K562 (cell line): ENCODE data around the gene EPN2. TPM values are rescaled to one million over a fixed set of nuclear protein-coding genes. Genes with fewer than 3 reads are reported as not detected.

Experiments used
- ATAC-seq: fragments of 200-7000 bp; cut with Tn5 transposase; 3 replicates; pipeline ENCODE4 v1.9.1; 2020; ENCODE audit warnings: moderate library complexity
- BruUV-seq: library from RNA; stranded (reverse); fragments of 400-500 nt; replicated peaks from 2 replicates; lab custom pipeline; 2021; lab: Mats Ljungman, UMichigan
- CTCF ChIA-PET: fragments of 300-600 bp; formaldehyde crosslinking; extraction: SDS; loops from one replicate; lab custom pipeline; 2021; ENCODE audit warnings: low intra/inter-chr PET ratio; lab: Yijun Ruan, JAX
- POLR2A ChIA-PET: fragments of 300-600, 350-650 bp; sonication (Branson Sonifier 250); formaldehyde crosslinking; extraction: SDS; loops from one replicate; lab custom pipeline; 2021; ENCODE audit warnings: antibody characterized with exemption, inconsistent platforms; lab: Yijun Ruan, JAX
- DNase-seq, 4 experiments: peaks; one replicate each; pipeline versions ENCODE4 v3.0.0 to v3.0.0-alpha.2; 2011 to 2018; ENCODE audit warnings: low spot score in 3 of 4, mixed read lengths in 3 of 4; ENCODE audit errors: extremely low read depth in 1 of 4
- FAIRE-seq: peaks from 2 replicates; lab custom pipeline; 2011; peaks lifted over from hg19 to GRCh38; lab: Jason Lieb, UNC
- H2AFZ ChIP-seq: 2 replicates; pipeline ENCODE4 v1.6.0; 2011; ENCODE audit warnings: low read depth, low read length, control low read depth, inconsistent platforms
- H3K27ac ChIP-seq: fragments of 200-600 bp; 3 replicates; pipeline ENCODE4 v1.8.0; 2011; ENCODE audit warnings: low read depth, mild to moderate bottlenecking, control low read depth, inconsistent platforms, low read length, moderate library complexity, mixed read lengths; ENCODE audit errors: extremely low read depth
- H3K27me3 ChIP-seq, 2 experiments: fragments of 300-600 bp in 1 of 2; 2 replicates in 1 of 2; 3 replicates in 1 of 2; pipeline versions ENCODE4 v1.6.0 to v1.8.0; 2011; ENCODE audit warnings: inconsistent platforms in 2 of 2, low read length in 2 of 2, mild to moderate bottlenecking in 1 of 2, mixed read lengths in 1 of 2, moderate library complexity in 1 of 2; ENCODE audit not compliant: control insufficient read depth in 2 of 2, insufficient read depth in 2 of 2
- H3K36me3 ChIP-seq: fragments of 300-600 bp; 3 replicates; pipeline ENCODE4 v1.8.0; 2011; ENCODE audit warnings: mild to moderate bottlenecking, low read length, inconsistent platforms; ENCODE audit not compliant: control insufficient read depth, insufficient read depth
- H3K4me1 ChIP-seq, 2 experiments: fragments of 200-600 bp in 1 of 2; replicated peaks in 1 of 2; 2 replicates in 1 of 2; 3 replicates in 1 of 2; pipeline versions ENCODE4 v1.5.1 to v1.8.0; 2011; ENCODE audit warnings: inconsistent platforms in 2 of 2, low read length in 2 of 2, mild to moderate bottlenecking in 1 of 2, mixed read lengths in 1 of 2, moderate library complexity in 1 of 2; ENCODE audit not compliant: control insufficient read depth in 2 of 2, insufficient read depth in 2 of 2
- H3K4me2 ChIP-seq: 2 replicates; pipeline ENCODE4 v1.6.1; 2011; ENCODE audit warnings: low read length, control low read depth, inconsistent platforms, mixed read lengths; ENCODE audit not compliant: insufficient read depth
- H3K4me3 ChIP-seq: fragments of 200-600 bp; sonication (generic), shearing (Covaris generic); 2 replicates; pipeline ENCODE4 v1.5.1; 2016; ENCODE audit warnings: control low read depth, inconsistent platforms
- H3K79me2 ChIP-seq: fragments of 200-600 bp; 3 replicates; pipeline ENCODE4 v1.8.0; 2011; ENCODE audit warnings: low read length, inconsistent platforms; ENCODE audit not compliant: control insufficient read depth, insufficient read depth
- H3K9ac ChIP-seq, 2 experiments: 2 replicates each; pipeline versions ENCODE4 v1.6.0 to v1.6.1; 2011; ENCODE audit warnings: low read depth in 2 of 2, low read length in 2 of 2, control low read depth in 1 of 2, inconsistent platforms in 1 of 2, mild to moderate bottlenecking in 1 of 2, mixed read lengths in 1 of 2; ENCODE audit not compliant: insufficient read depth in 1 of 2
- H3K9me1 ChIP-seq: one replicate; pipeline ENCODE4 v1.6.0; 2011; ENCODE audit warnings: inconsistent platforms, mild to moderate bottlenecking, low read length, moderate library complexity; ENCODE audit not compliant: control insufficient read depth, insufficient read depth
- H3K9me3 ChIP-seq: replicated peaks from 2 replicates; pipeline ENCODE4 v1.5.1; 2011; ENCODE audit warnings: low read depth, low read length, inconsistent platforms; ENCODE audit not compliant: control insufficient read depth, insufficient read depth
- H4K20me1 ChIP-seq: replicated peaks from 2 replicates; pipeline ENCODE4 v1.6.1; 2011; ENCODE audit warnings: low read length, inconsistent platforms, mixed read lengths; ENCODE audit not compliant: control insufficient read depth, insufficient read depth
- CGGBP1 ChIP-seq: fragments of 250-450 bp; sonication (Bioruptor Pico); IDR thresholded peaks from 2 replicates; pipeline ENCODE4 v1.9.0; 2021; ENCODE audit warnings: mild to moderate bottlenecking
- CREB5 ChIP-seq: fragments of 250-450 bp; sonication (Bioruptor Pico); IDR thresholded peaks from 2 replicates; pipeline ENCODE4 v1.5.0; 2020; ENCODE audit warnings: mild to moderate bottlenecking
- CREBBP ChIP-seq: IDR thresholded peaks from one replicate; pipeline ENCODE4 v1.6.1; 2012; ENCODE audit warnings: low read depth, mild to moderate bottlenecking, control low read depth, inconsistent platforms, low read length
- E2F3 ChIP-seq: fragments of 250-450 bp; sonication (Bioruptor Pico); IDR thresholded peaks from 2 replicates; pipeline ENCODE4 v1.4.0; 2020; ENCODE audit warnings: mild to moderate bottlenecking
- MTA3 ChIP-seq: fragments of 450-650 bp; formaldehyde crosslinking; IDR thresholded peaks from 2 replicates; pipeline ENCODE4 v1.6.1; 2017; ENCODE audit warnings: mild to moderate bottlenecking, borderline replicate concordance
- NCOA2 ChIP-seq, 2 experiments: fragments of 450-650 bp; IDR thresholded peaks; 2 replicates each; pipeline ENCODE4 v1.6.1; 2018; ENCODE audit warnings: mild to moderate bottlenecking in 2 of 2, moderate library complexity in 1 of 2; ENCODE audit not compliant: partially characterized antibody in 2 of 2
- NEUROD1 ChIP-seq: fragments of 150-350 bp; IDR thresholded peaks from 2 replicates; pipeline ENCODE4 v1.6.1; 2014; ENCODE audit warnings: borderline replicate concordance, low read length, low read depth; ENCODE audit not compliant: partially characterized antibody
- U2AF1 ChIP-seq: fragments of 200-400 bp; formaldehyde crosslinking; optimal IDR thresholded peaks from 2 replicates; pipeline ENCODE3; 2017; ENCODE audit warnings: mild to moderate bottlenecking, low read depth, low read length, moderate library complexity
- ZKSCAN8 ChIP-seq: fragments of 200-800 bp; sonication (Bioruptor generic); IDR thresholded peaks from 2 replicates; pipeline ENCODE4 v1.6.1; 2016; ENCODE audit warnings: missing genetic modification characterization, missing compliant biosample characterization
- ZNF274 ChIP-seq: IDR thresholded peaks from 2 replicates; pipeline ENCODE4 v1.6.1; 2011; ENCODE audit warnings: low read depth, mild to moderate bottlenecking, low read length, moderate library complexity, borderline replicate concordance
- ZNF639 ChIP-seq, 2 experiments: fragments of 200-800 bp in 1 of 2; sonication (Bioruptor generic) in 1 of 2; sonication (generic) in 1 of 2; formaldehyde crosslinking in 1 of 2; IDR thresholded peaks in 1 of 2; conservative IDR thresholded peaks in 1 of 2; 2 replicates each; pipeline versions ENCODE4 v1.5.0 to v1.6.1; 2016 to 2020; ENCODE audit warnings: missing compliant biosample characterization in 1 of 2, missing genetic modification characterization in 1 of 2, missing genetic modification reagents in 1 of 2
- ZNF644 ChIP-seq: fragments of 200-800 bp; sonication (Bioruptor generic); IDR thresholded peaks from 2 replicates; pipeline ENCODE4 v1.6.1; 2016; ENCODE audit warnings: low read depth, missing genetic modification characterization, missing compliant biosample characterization
- ZNF780A ChIP-seq: fragments of 250-450 bp; sonication (Bioruptor Pico); IDR thresholded peaks from 2 replicates; pipeline ENCODE4 v1.5.0; 2021; ENCODE audit warnings: mild to moderate bottlenecking
- WGBS: fragments of 100-300 bp; shearing (Covaris generic); methylation state at CpG from one replicate; pipeline ENCODE4 v1.1.6; 2016; ENCODE audit warnings: low coverage, mixed read lengths; ENCODE audit not compliant: insufficient coverage; ENCODE audit errors: missing lambda C conversion rate; 5-methylcytosine and 5-hydroxymethylcytosine counted together
- in situ Hi-C: fragments of 300-500 bp; cut with MboI; formaldehyde crosslinking; loops from 4 replicates; pipeline ENCODE4 v1.15.0; 2018; ENCODE audit warnings: inconsistent platforms, mixed read lengths
- intact Hi-C: fragments of 100-400 bp; cut with micrococcal nuclease; formaldehyde crosslinking; loops from 2 replicates; pipeline ENCODE4 v1.14.2; 2022
- polyA plus RNA-seq, 8 experiments: library from polyadenylated mRNA; depleted of rRNA in 4 of 8; stranded (reverse) in 5 of 8; unstranded in 3 of 8; fragments of >200 nt; fragmentation: Nextera tagmentation in 2 of 8; fragmentation: Illumina TruSeq in 1 of 8; extraction: Ambion mirVana in 2 of 8; extraction: Trizol in 1 of 8; gene quantifications; 2 replicates each; pipeline versions ENCODE4 v1.2.1 to v1.2.3, GENCODE V29; 2011 to 2014; ENCODE audit warnings: inconsistent platforms in 1 of 8, missing spikeins in 1 of 8
- total RNA-seq, 7 experiments: library from RNA; depleted of rRNA in 6 of 7; stranded (reverse); fragments of >200 nt in 6 of 7; fragmentation: Illumina TruSeq in 2 of 7; extraction: Trizol in 2 of 7; gene quantifications; 2 replicates each; pipeline versions ENCODE4 v1.2.1 to v1.2.3, GENCODE V29; 2011 to 2021; ENCODE audit warnings: low replicate concordance in 1 of 7
- TF ChIP-seq, protein P1 (sequence below): fragments of 250-450 bp; sonication (Bioruptor Pico); IDR thresholded peaks from 2 replicates; pipeline ENCODE4 v1.4.0; 2020; ENCODE audit warnings: borderline replicate concordance

Gene EPN2
- total and polyA plus RNA-seq, 9 of the 15 experiments (the other 6 are each of a cell fraction or from before 2014, with no cell fraction given): 1.0 to 12.9 (median 8.9) TPM

- no peak for TF ChIP-seq ZNF639 (CRISPR knock-in tag; conservative IDR thresholded peaks at IDR 0.05 in 1 of 2, IDR thresholded peaks at IDR 0.05 in 1 of 2)
Measured at GRCh38 chr17:19305256-19305655, 68.1 kb downstream of the EPN2 start (continued).

GRCh38 chr17:19305761-19306159 lies 68.6 kb downstream of the EPN2 start:
- peaks cover 7% of the 10 kb centered on the region; the same call in 1 of the 3 replicates for H3K79me2 ChIP-seq
- TF ChIP-seq E2F3 (CRISPR knock-in tag): no peak
- no peak for TF ChIP-seq NEUROD1
- TF ChIP-seq ZKSCAN8 (CRISPR knock-in tag): no peak
- no peak for TF ChIP-seq CGGBP1 (CRISPR knock-in tag)
- TF ChIP-seq MTA3: no peak
- no peak for TF ChIP-seq CREB5
- TF ChIP-seq ZNF274: no peak
- TF ChIP-seq CREBBP: no peak
- TF ChIP-seq, protein P1, sequence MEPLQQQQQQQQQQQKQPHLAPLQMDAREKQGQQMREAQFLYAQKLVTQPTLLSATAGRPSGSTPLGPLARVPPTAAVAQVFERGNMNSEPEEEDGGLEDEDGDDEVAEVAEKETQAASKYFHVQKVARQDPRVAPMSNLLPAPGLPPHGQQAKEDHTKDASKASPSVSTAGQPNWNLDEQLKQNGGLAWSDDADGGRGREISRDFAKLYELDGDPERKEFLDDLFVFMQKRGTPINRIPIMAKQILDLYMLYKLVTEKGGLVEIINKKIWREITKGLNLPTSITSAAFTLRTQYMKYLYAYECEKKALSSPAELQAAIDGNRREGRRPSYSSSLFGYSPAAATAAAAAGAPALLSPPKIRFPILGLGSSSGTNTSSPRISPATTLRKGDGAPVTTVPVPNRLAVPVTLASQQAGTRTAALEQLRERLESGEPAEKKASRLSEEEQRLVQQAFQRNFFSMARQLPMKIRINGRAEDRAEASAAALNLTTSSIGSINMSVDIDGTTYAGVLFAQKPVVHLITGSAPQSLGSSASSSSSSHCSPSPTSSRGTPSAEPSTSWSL (CRISPR knock-in tag): no peak
- no peak for TF ChIP-seq ZNF780A
- no peak for TF ChIP-seq U2AF1
- no peak for TF ChIP-seq ZNF644 (tag)
- TF ChIP-seq NCOA2 (IDR thresholded peaks at IDR 0.05; ENCODE audit: partially characterized antibody in 2 of 2): no peak

More at GRCh38 chr17:19305761-19306159, 68.6 kb downstream of the EPN2 start:
- Histone ChIP-seq H3K9ac (peak overlapping the region; percentile 20 to 78; a peak in 1 of 4 replicates), H2AFZ (no peak overlapping the region), H3K4me1 (peaks cover 26 to 34% of the 10 kb centered on the region in 2 experiments), H3K9me1 (peaks cover 7% of the 10 kb centered on the region), H3K27me3 (no peaks in the 10 kb centered on the region), H3K4me2 (0 out of 2 replicates have a peak overlapping the region, but pooled peaks have one; percentile 25), H3K4me3 (no peak overlapping the region), H3K9me3 (no peaks in the 10 kb centered on the region), H4K20me1 (no peaks in the 10 kb centered on the region), H3K36me3 (peaks cover 3% of the 10 kb centered on the region; the same call in 1 of the 3 replicates), H3K27ac (peak overlapping the region; percentile 85; the same call in 2 of the 3 replicates)
- in situ Hi-C loops: no loop called here
- POLR2A ChIA-PET: interaction anchor here (2.7 kb wide), 1 partner anchor 15 kb away, joined by 9 read pairs; no protein-coding TSS in a partner anchor
- FAIRE-seq (peak; percentile 60), ATAC-seq (no peak), DNase-seq (no peak)
- no TSS peak for BruUV-seq
- 60% methylated on average over 5 of the region's 5 CpGs for WGBS
- CTCF ChIA-PET: no interaction called here
- intact Hi-C loops: no loop called here
